Panc1 (cell line): ENCODE measurements around the gene TGFB2.

Experiments
- POLR2AphosphoS5 ChIP-seq: IDR thresholded peaks from 2 replicates; pipeline ENCODE4 v1.6.1; 2012; ENCODE audit warnings: mild to moderate bottlenecking, low read depth, low read length, moderate library complexity
- SIN3A ChIP-seq: IDR thresholded peaks from 2 replicates; pipeline ENCODE4 v1.6.1; 2012; ENCODE audit warnings: low read depth, mild to moderate bottlenecking, low read length, moderate library complexity, borderline replicate concordance; ENCODE audit not compliant: insufficient read depth
- TF ChIP-seq, protein P1 (sequence below): fragments of 450-650 bp; IDR thresholded peaks from 2 replicates; pipeline ENCODE4 v1.5.1; 2017; ENCODE audit warnings: mild to moderate bottlenecking
- TF ChIP-seq, protein P2 (sequence below), 2 experiments: IDR thresholded peaks; 2 replicates each; pipeline ENCODE4 v1.6.1; 2011 to 2012; ENCODE audit warnings: low read depth in 2 of 2, control low read depth in 1 of 2, low read length in 1 of 2, mild to moderate bottlenecking in 1 of 2, moderate library complexity in 1 of 2; ENCODE audit not compliant: insufficient read depth in 1 of 2

DNA sequence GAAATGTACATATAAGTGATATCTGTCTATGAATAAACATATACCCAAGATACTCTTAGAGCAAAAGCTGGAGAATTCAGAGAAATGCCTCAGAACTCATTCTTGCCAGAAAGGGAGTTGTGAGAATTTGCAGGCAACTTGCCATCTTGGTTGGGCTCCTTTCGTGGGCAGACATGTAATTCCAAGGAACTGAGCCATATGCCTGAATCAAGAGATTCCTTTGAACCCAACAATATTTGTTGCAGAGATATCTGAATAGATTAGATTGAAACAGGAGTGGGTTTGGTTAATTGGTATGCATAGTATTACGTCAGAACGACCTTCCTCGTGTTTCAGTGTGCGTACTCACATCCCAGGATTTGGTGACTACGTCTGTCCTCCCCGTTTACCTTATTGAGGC lies 67.0 kb downstream of the TGFB2 start:
- TF ChIP-seq, protein P1, sequence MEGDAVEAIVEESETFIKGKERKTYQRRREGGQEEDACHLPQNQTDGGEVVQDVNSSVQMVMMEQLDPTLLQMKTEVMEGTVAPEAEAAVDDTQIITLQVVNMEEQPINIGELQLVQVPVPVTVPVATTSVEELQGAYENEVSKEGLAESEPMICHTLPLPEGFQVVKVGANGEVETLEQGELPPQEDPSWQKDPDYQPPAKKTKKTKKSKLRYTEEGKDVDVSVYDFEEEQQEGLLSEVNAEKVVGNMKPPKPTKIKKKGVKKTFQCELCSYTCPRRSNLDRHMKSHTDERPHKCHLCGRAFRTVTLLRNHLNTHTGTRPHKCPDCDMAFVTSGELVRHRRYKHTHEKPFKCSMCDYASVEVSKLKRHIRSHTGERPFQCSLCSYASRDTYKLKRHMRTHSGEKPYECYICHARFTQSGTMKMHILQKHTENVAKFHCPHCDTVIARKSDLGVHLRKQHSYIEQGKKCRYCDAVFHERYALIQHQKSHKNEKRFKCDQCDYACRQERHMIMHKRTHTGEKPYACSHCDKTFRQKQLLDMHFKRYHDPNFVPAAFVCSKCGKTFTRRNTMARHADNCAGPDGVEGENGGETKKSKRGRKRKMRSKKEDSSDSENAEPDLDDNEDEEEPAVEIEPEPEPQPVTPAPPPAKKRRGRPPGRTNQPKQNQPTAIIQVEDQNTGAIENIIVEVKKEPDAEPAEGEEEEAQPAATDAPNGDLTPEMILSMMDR = no peak
- no peak for TF ChIP-seq SIN3A
- no peak for TF ChIP-seq POLR2AphosphoS5
- TF ChIP-seq, protein P2, sequence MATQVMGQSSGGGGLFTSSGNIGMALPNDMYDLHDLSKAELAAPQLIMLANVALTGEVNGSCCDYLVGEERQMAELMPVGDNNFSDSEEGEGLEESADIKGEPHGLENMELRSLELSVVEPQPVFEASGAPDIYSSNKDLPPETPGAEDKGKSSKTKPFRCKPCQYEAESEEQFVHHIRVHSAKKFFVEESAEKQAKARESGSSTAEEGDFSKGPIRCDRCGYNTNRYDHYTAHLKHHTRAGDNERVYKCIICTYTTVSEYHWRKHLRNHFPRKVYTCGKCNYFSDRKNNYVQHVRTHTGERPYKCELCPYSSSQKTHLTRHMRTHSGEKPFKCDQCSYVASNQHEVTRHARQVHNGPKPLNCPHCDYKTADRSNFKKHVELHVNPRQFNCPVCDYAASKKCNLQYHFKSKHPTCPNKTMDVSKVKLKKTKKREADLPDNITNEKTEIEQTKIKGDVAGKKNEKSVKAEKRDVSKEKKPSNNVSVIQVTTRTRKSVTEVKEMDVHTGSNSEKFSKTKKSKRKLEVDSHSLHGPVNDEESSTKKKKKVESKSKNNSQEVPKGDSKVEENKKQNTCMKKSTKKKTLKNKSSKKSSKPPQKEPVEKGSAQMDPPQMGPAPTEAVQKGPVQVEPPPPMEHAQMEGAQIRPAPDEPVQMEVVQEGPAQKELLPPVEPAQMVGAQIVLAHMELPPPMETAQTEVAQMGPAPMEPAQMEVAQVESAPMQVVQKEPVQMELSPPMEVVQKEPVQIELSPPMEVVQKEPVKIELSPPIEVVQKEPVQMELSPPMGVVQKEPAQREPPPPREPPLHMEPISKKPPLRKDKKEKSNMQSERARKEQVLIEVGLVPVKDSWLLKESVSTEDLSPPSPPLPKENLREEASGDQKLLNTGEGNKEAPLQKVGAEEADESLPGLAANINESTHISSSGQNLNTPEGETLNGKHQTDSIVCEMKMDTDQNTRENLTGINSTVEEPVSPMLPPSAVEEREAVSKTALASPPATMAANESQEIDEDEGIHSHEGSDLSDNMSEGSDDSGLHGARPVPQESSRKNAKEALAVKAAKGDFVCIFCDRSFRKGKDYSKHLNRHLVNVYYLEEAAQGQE (IDR thresholded peaks at IDR 0.05; ENCODE audit: insufficient read depth in 1 of 2, low read depth in 2 of 2, low read length in 1 of 2) = no peak
